ENCODE data around the gene CDYL2.

DNA sequence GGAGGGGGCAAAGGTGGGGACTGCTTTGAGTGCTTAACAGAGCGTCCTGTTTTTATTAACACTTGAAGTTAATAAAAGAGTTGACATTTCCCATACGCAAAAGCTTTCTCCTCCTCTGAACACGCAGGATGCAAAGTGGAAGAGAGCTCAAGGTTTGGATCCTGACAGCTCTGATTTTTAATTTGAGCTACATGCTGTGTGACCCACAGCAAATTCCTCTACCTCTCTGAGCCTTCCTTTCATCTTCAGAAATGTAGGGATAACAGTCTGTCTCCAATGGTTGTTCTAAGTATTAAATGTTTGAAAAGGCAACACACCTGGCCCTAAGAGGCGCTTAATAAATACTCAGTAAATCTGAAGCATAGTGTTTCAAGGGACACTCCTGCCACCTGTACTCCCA is 93.0 kb downstream of the CDYL2 start:
- TF ChIP-seq, protein P1, sequence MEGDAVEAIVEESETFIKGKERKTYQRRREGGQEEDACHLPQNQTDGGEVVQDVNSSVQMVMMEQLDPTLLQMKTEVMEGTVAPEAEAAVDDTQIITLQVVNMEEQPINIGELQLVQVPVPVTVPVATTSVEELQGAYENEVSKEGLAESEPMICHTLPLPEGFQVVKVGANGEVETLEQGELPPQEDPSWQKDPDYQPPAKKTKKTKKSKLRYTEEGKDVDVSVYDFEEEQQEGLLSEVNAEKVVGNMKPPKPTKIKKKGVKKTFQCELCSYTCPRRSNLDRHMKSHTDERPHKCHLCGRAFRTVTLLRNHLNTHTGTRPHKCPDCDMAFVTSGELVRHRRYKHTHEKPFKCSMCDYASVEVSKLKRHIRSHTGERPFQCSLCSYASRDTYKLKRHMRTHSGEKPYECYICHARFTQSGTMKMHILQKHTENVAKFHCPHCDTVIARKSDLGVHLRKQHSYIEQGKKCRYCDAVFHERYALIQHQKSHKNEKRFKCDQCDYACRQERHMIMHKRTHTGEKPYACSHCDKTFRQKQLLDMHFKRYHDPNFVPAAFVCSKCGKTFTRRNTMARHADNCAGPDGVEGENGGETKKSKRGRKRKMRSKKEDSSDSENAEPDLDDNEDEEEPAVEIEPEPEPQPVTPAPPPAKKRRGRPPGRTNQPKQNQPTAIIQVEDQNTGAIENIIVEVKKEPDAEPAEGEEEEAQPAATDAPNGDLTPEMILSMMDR (conservative IDR thresholded peaks at IDR 0.05), result no peak
- TF ChIP-seq ZFX (IDR thresholded peaks at IDR 0.05), result no peak

Measured in C4-2B (cell line).